ENCODE results near the gene TOGARAM2.
"Not testable (repeated sequence)": the region's sequence is repeated elsewhere in the genome, so short reads cannot be mapped to it uniquely, and the experiment has no call there.

Gene TOGARAM2

GRCh38 chr2:28977176-28977875 is 3.8 kb upstream of the TOGARAM2 start:
- DNase-seq = no peak

- not testable (repeated sequence) for DNase-seq
These were observed 3.1 kb upstream of the TOGARAM2 start for GRCh38 chr2:28978001-28978400.

- DNase-seq = no peak
These were observed 2.5 kb upstream of the TOGARAM2 start for GRCh38 chr2:28978606-28979005.

GRCh38 chr2:28979041-28979440 is 2.1 kb upstream of the TOGARAM2 start:
- no peak for DNase-seq

GRCh38 chr2:28979576-28980366 is 1.3 kb upstream of the TOGARAM2 start:
- DNase-seq = no peak

- no peak for DNase-seq
These were observed 606 bp upstream of the TOGARAM2 start for GRCh38 chr2:28980368-28981015.

GRCh38 chr2:28981620-28982376 is 700 bp downstream of the TOGARAM2 start:
- no peak for DNase-seq

- no peak for DNase-seq
These were observed 1.4 kb downstream of the TOGARAM2 start for GRCh38 chr2:28982381-28982950.

- DNase-seq = no peak
These were observed 5.3 kb downstream of the TOGARAM2 start for GRCh38 chr2:28986429-28986828.

- DNase-seq = no peak
These were observed 8.9 kb downstream of the TOGARAM2 start for GRCh38 chr2:28989973-28990372.

GRCh38 chr2:28990445-28990844 is 9.3 kb downstream of the TOGARAM2 start:
- no peak for DNase-seq

- no peak for DNase-seq
These were observed 9.9 kb downstream of the TOGARAM2 start for GRCh38 chr2:28991021-28991420.

GRCh38 chr2:28991460-28991859 is 10.4 kb downstream of the TOGARAM2 start:
- no peak for DNase-seq

- no peak for DNase-seq
These were observed 12.3 kb downstream of the TOGARAM2 start for GRCh38 chr2:28993206-28993960.

GRCh38 chr2:28994074-28994473 is 13.0 kb downstream of the TOGARAM2 start:
- no peak for DNase-seq

- no peak for DNase-seq
These were observed 13.6 kb downstream of the TOGARAM2 start for GRCh38 chr2:28994679-28995078.

- DNase-seq = no peak
These were observed 15.0 kb downstream of the TOGARAM2 start for GRCh38 chr2:28995765-28996750.

GRCh38 chr2:28997237-28997846 is 16.2 kb downstream of the TOGARAM2 start:
- no peak for DNase-seq

- no peak for DNase-seq
These were observed 17.0 kb downstream of the TOGARAM2 start for GRCh38 chr2:28997847-28998735.
